Neural cell (in vitro differentiated cells): ENCODE data around the gene VASN. TPM values are rescaled to one million over a fixed set of nuclear protein-coding genes. Genes with fewer than 3 reads are reported as not detected.

Source experiments
- H2AFZ ChIP-seq: fragments of 200-600, 300-800 bp; sonication (generic), shearing (Covaris generic); 2 replicates; pipeline ENCODE4 v1.6.0; 2014; ENCODE audit warnings: low read depth, mild to moderate bottlenecking, antibody characterized with exemption, low read length, moderate library complexity
- H3F3A ChIP-seq: fragments of 200-600 bp; shearing (Covaris generic); 2 replicates; pipeline ENCODE4 v1.6.1; 2016; ENCODE audit warnings: mild to moderate bottlenecking, moderate library complexity, mixed read lengths, antibody characterized with exemption, low read length; ENCODE audit not compliant: insufficient read depth, poor library complexity, severe bottlenecking
- H3K27ac ChIP-seq: fragments of 200-600, 300-800 bp; sonication (generic), shearing (Covaris generic); 2 replicates; pipeline ENCODE4 v1.5.1; 2014; ENCODE audit warnings: mild to moderate bottlenecking, low read length, moderate library complexity
- H3K27me3 ChIP-seq: fragments of 300-800, 200-600 bp; sonication (generic), shearing (Covaris generic); 2 replicates; pipeline ENCODE4 v1.6.0; 2014; ENCODE audit warnings: mild to moderate bottlenecking, low read depth, low read length, moderate library complexity; ENCODE audit not compliant: insufficient read depth
- H3K36me3 ChIP-seq: fragments of 300-800, 200-600 bp; sonication (generic), shearing (Covaris generic); 2 replicates; pipeline ENCODE4 v1.5.1; 2014; ENCODE audit warnings: mild to moderate bottlenecking, antibody characterized with exemption, low read length, moderate library complexity; ENCODE audit not compliant: insufficient read depth
- H3K4me2 ChIP-seq: fragments of 300-800, 200-600 bp; sonication (generic), shearing (Covaris generic); 2 replicates; pipeline ENCODE4 v1.6.0; 2014; ENCODE audit warnings: mild to moderate bottlenecking, low read length
- H3K4me3 ChIP-seq: fragments of 300-800, 200-600 bp; sonication (generic), shearing (Covaris generic); 2 replicates; pipeline ENCODE4 v1.5.1; 2014; ENCODE audit warnings: mild to moderate bottlenecking, low read length, moderate library complexity
- H3K79me2 ChIP-seq: fragments of 200-600 bp; shearing (Covaris generic); replicated peaks from 2 replicates; pipeline ENCODE4 v1.6.0; 2014; ENCODE audit warnings: mild to moderate bottlenecking, low read length, moderate library complexity; ENCODE audit not compliant: insufficient read depth
- H3K9ac ChIP-seq: fragments of 300-800, 200-600 bp; sonication (generic), shearing (Covaris generic); 2 replicates; pipeline ENCODE4 v1.6.1; 2016; ENCODE audit warnings: mild to moderate bottlenecking, low read length, mixed read lengths
- H3K9me2 ChIP-seq: fragments of 200-600 bp; shearing (Covaris generic); 2 replicates; pipeline ENCODE4 v1.6.1; 2016; ENCODE audit warnings: mild to moderate bottlenecking, low read length, mixed read lengths; ENCODE audit not compliant: insufficient read depth
- H3K9me3 ChIP-seq: fragments of 200-600, 300-800 bp; sonication (generic), shearing (Covaris generic); 2 replicates; pipeline ENCODE4 v1.6.1; 2016; ENCODE audit warnings: mild to moderate bottlenecking, mixed run types, low read length, moderate library complexity, mixed read lengths
- H4K20me1 ChIP-seq: fragments of 200-600 bp; shearing (Covaris generic); 2 replicates; pipeline ENCODE4 v1.6.1; 2016; ENCODE audit warnings: mild to moderate bottlenecking, mixed run types; ENCODE audit not compliant: insufficient read depth
- CTCF ChIP-seq: fragments of 450-650 bp; IDR thresholded peaks from 2 replicates; pipeline ENCODE4 v1.5.1; 2014; ENCODE audit warnings: antibody characterized with exemption, mild to moderate bottlenecking, moderate library complexity; ENCODE audit not compliant: poor library complexity, severe bottlenecking
- EP300 ChIP-seq: fragments of 450-650 bp; conservative IDR thresholded peaks from 2 replicates; pipeline ENCODE4 v1.6.1; 2014; ENCODE audit warnings: antibody characterized with exemption, mild to moderate bottlenecking, moderate library complexity; ENCODE audit not compliant: poor library complexity, severe bottlenecking
- EZH2 ChIP-seq: fragments of 200-600, 300-800 bp; shearing (Covaris generic), sonication (generic); IDR thresholded peaks from 2 replicates; pipeline ENCODE4 v1.6.1; 2014; ENCODE audit warnings: antibody characterized with exemption, low read length, borderline replicate concordance, mild to moderate bottlenecking; ENCODE audit not compliant: insufficient read depth, poor library complexity, severe bottlenecking
- MXI1 ChIP-seq: fragments of 450-650 bp; conservative IDR thresholded peaks from 2 replicates; pipeline ENCODE4 v1.6.1; 2014; ENCODE audit warnings: antibody characterized with exemption, mild to moderate bottlenecking; ENCODE audit not compliant: poor library complexity, severe bottlenecking
- POLR2AphosphoS5 ChIP-seq: IDR thresholded peaks from 2 replicates; pipeline ENCODE4 v1.6.1; 2012
- RAD21 ChIP-seq: fragments of 450-650 bp; conservative IDR thresholded peaks from 2 replicates; pipeline ENCODE4 v1.6.1; 2014; ENCODE audit warnings: antibody characterized with exemption, mild to moderate bottlenecking, moderate library complexity
- REST ChIP-seq: IDR thresholded peaks from 2 replicates; pipeline ENCODE4 v1.6.1; 2012; ENCODE audit warnings: borderline replicate concordance
- SMC3 ChIP-seq: fragments of 450-650 bp; conservative IDR thresholded peaks from 2 replicates; pipeline ENCODE4 v1.6.1; 2014; ENCODE audit warnings: antibody characterized with exemption, mild to moderate bottlenecking, moderate library complexity; ENCODE audit not compliant: poor library complexity
- TAF1 ChIP-seq: IDR thresholded peaks from 2 replicates; pipeline ENCODE4 v1.6.1; 2012; ENCODE audit warnings: low read depth
- polyA plus RNA-seq: library from polyadenylated mRNA; depleted of rRNA; stranded (reverse); fragments of >200 nt; gene quantifications from 2 replicates; pipeline ENCODE4 v1.2.3, GENCODE V29; 2014

Gene VASN
- polyA plus RNA-seq, 1 donor from 2014 or later = 0.57 TPM

- H3K27ac ChIP-seq = no peak overlapping the region
- H3K36me3 ChIP-seq = no peaks in the 10 kb centered on the region
- no peaks in the 10 kb centered on the region for H3K9me2 ChIP-seq
- no peak for TF ChIP-seq REST
- no peak for TF ChIP-seq MXI1
- no peak for TF ChIP-seq CTCF
- no peak for TF ChIP-seq RAD21
- no peak for TF ChIP-seq EP300
- TF ChIP-seq TAF1 = no peak
- TF ChIP-seq POLR2AphosphoS5 = no peak
- no peak for TF ChIP-seq SMC3
- no peak for TF ChIP-seq EZH2
- no peak overlapping the region for H3K4me2 ChIP-seq
- no peaks in the 10 kb centered on the region for H3K79me2 ChIP-seq
- H4K20me1 ChIP-seq = no peaks in the 10 kb centered on the region
- no peaks in the 10 kb centered on the region for H3K9me3 ChIP-seq
- H3K27me3 ChIP-seq = no peaks in the 10 kb centered on the region
- H3K4me3 ChIP-seq = no peak overlapping the region
- no peaks in the 10 kb centered on the region for H3F3A ChIP-seq
- no peak overlapping the region for H3K9ac ChIP-seq
- no peak overlapping the region for H2AFZ ChIP-seq
Observed at GRCh38 chr16:4390266-4391260, 18.9 kb downstream of the VASN start.

- no peak for TF ChIP-seq RAD21
- TF ChIP-seq POLR2AphosphoS5 = no peak
- no peak for TF ChIP-seq MXI1
- TF ChIP-seq REST = no peak
- TF ChIP-seq EP300 = no peak
- TF ChIP-seq TAF1 = no peak
- no peak for TF ChIP-seq CTCF
- TF ChIP-seq EZH2 = no peak
- TF ChIP-seq SMC3 = no peak
- H2AFZ ChIP-seq = no peak overlapping the region
- H3K9me2 ChIP-seq = no peaks in the 10 kb centered on the region
- no peaks in the 10 kb centered on the region for H4K20me1 ChIP-seq
- H3K4me3 ChIP-seq = no peak overlapping the region
- H3K27ac ChIP-seq = no peak overlapping the region
- H3K9me3 ChIP-seq = no peaks in the 10 kb centered on the region
- H3K36me3 ChIP-seq = no peaks in the 10 kb centered on the region
- H3K27me3 ChIP-seq = no peaks in the 10 kb centered on the region
- H3K4me2 ChIP-seq = no peak overlapping the region
- no peaks in the 10 kb centered on the region for H3K79me2 ChIP-seq
- H3K9ac ChIP-seq = no peak overlapping the region
- H3F3A ChIP-seq = no peaks in the 10 kb centered on the region
Observed at GRCh38 chr16:4391631-4392381, 20.2 kb downstream of the VASN start.
